Stomach smooth muscle (tissue), 2 donors: ENCODE results near the gene MED13L.

Source experiments
- H3K27ac ChIP-seq: one replicate; pipeline ENCODE4 v1.7.0; 2013; ENCODE audit warnings: mild to moderate bottlenecking, low read length, inconsistent platforms
- H3K27me3 ChIP-seq, 2 donors: one replicate each; pipeline ENCODE4 v1.7.0; 2013; ENCODE audit warnings: low read length in 2 of 2; ENCODE audit not compliant: insufficient read depth in 2 of 2, control insufficient read depth in 1 of 2
- H3K36me3 ChIP-seq, 2 donors: one replicate each; pipeline ENCODE4 v1.7.0; 2013; ENCODE audit warnings: low read length in 2 of 2; ENCODE audit not compliant: control insufficient read depth in 2 of 2, insufficient read depth in 2 of 2
- H3K4me1 ChIP-seq: one replicate; pipeline ENCODE4 v1.7.0; 2013; ENCODE audit warnings: low read length; ENCODE audit not compliant: control insufficient read depth, insufficient read depth
- H3K4me3 ChIP-seq, 2 donors: one replicate each; pipeline ENCODE4 v1.7.0; 2013; ENCODE audit warnings: low read length in 2 of 2
- H3K9ac ChIP-seq, 2 donors: one replicate each; pipeline ENCODE4 v1.7.0; 2013; ENCODE audit warnings: low read length in 2 of 2, mild to moderate bottlenecking in 1 of 2
- H3K9me3 ChIP-seq, 2 donors: one replicate each; pipeline ENCODE4 v1.7.0; 2013; ENCODE audit warnings: low read length in 2 of 2; ENCODE audit not compliant: control insufficient read depth in 2 of 2
- donor health status: healthy.
- donor health status: Pancreatic carcinoma.

MED13L gene

GRCh38 chr12:116303066-116303465 is 25.6 kb upstream of the MED13L start:
- no peak overlapping the region for H3K27ac ChIP-seq

GRCh38 chr12:116302166-116303058 is 24.9 kb upstream of the MED13L start:
- Histone ChIP-seq H3K9ac (no peak overlapping the region), H3K27me3 (no peaks in the 10 kb centered on the region), H3K4me1 (peaks cover 18% of the 10 kb centered on the region), H3K9me3 (no peaks in the 10 kb centered on the region), H3K4me3 (no peak overlapping the region), H3K36me3 (no peaks in the 10 kb centered on the region), H3K27ac (no peak overlapping the region)

More at GRCh38 chr12:116303066-116303465, 25.6 kb upstream of the MED13L start:
- Histone ChIP-seq H3K27me3 (no peaks in the 10 kb centered on the region), H3K36me3 (no peaks in the 10 kb centered on the region), H3K9ac (no peak overlapping the region), H3K4me1 (peaks cover 18% of the 10 kb centered on the region), H3K9me3 (no peaks in the 10 kb centered on the region), H3K4me3 (no peak overlapping the region)

GRCh38 chr12:116301621-116302020 is 24.1 kb upstream of the MED13L start:
- Histone ChIP-seq H3K4me3 (no peak overlapping the region), H3K36me3 (no peaks in the 10 kb centered on the region), H3K9ac (no peak overlapping the region), H3K9me3 (no peaks in the 10 kb centered on the region), H3K4me1 (peaks cover 18% of the 10 kb centered on the region), H3K27me3 (no peaks in the 10 kb centered on the region), H3K27ac (no peak overlapping the region)

- Histone ChIP-seq H3K4me1 (peaks cover 18% of the 10 kb centered on the region), H3K36me3 (no peaks in the 10 kb centered on the region), H3K9ac (no peak overlapping the region), H3K27me3 (no peaks in the 10 kb centered on the region), H3K9me3 (no peaks in the 10 kb centered on the region), H3K4me3 (peak overlapping the region in 1 of 2 donors; percentile 35), H3K27ac (peak overlapping the region; percentile 55)
Observed at GRCh38 chr12:116299665-116300328, 22.3 kb upstream of the MED13L start.

GRCh38 chr12:116299064-116299463 is 21.6 kb upstream of the MED13L start:
- H3K4me3 ChIP-seq, result peak overlapping the region in 1 of 2 donors; percentile 35
- no peaks in the 10 kb centered on the region for H3K27me3 ChIP-seq
- peaks cover 18% of the 10 kb centered on the region for H3K4me1 ChIP-seq
- no peaks in the 10 kb centered on the region for H3K36me3 ChIP-seq
- H3K9me3 ChIP-seq, result no peaks in the 10 kb centered on the region
- no peak overlapping the region for H3K9ac ChIP-seq
- peak overlapping the region; percentile 55 for H3K27ac ChIP-seq

DNA sequence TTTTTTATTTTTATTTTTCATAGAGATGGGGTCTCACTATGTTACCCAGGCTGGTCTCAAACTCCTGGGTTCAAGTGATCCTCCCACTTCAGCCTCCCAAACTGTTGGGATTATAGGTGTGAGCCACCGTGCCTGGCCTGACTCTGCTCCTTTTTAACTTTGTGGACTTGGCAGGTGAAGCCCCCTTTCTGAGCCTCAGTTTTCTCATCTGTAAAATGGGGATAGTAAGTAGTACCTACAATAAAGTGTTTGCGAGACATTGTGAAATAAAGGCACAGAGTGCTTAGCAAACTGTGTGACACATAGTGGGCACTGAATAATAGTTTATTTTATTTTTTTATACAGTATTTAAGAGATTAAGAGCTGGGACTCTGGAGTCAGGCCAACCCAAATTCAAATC is 21.1 kb upstream of the MED13L start:
- no peak overlapping the region for H3K9ac ChIP-seq
- no peaks in the 10 kb centered on the region for H3K36me3 ChIP-seq
- peaks cover 18% of the 10 kb centered on the region for H3K4me1 ChIP-seq
- no peaks in the 10 kb centered on the region for H3K27me3 ChIP-seq
- H3K9me3 ChIP-seq, result no peaks in the 10 kb centered on the region
- H3K27ac ChIP-seq, result no peak overlapping the region
- H3K4me3 ChIP-seq, result no peak overlapping the region

DNA sequence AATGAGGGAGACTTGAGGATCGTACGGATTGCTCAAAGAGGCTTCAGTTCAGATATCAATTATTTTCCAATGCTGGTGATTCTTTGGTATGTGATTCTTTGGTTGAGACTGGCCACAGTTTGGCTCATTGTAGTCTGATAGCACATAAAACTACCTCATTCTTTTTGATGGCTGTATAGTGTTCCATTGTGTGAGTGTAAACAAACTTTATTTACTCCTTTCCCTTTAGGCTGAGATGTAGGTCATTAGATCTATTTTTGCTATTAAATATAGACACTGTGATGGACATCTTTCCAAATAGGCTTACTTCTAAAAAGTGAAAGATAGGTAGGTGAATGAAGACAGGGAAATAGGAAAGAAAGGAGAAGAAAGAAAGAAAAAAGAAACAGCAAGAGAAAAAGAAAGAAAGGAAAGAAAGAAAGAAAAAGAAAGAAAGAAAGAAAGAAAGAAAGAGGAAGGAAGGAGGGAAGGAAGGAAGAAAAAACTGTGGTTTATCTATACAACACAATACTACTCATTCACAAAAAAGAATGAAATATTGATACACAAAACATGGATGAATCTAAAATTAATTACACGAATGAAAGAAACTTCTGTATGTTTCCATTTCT is 19.8 kb upstream of the MED13L start:
- H3K27me3 ChIP-seq, result no peaks in the 10 kb centered on the region
- no peak overlapping the region for H3K9ac ChIP-seq
- H3K9me3 ChIP-seq, result no peaks in the 10 kb centered on the region
- H3K36me3 ChIP-seq, result no peaks in the 10 kb centered on the region
- H3K4me3 ChIP-seq, result no peak overlapping the region
- H3K4me1 ChIP-seq, result peaks cover 18% of the 10 kb centered on the region
- no peak overlapping the region for H3K27ac ChIP-seq

- Histone ChIP-seq H3K9ac (no peak overlapping the region), H3K27me3 (no peaks in the 10 kb centered on the region), H3K4me1 (peaks cover 18% of the 10 kb centered on the region), H3K9me3 (no peaks in the 10 kb centered on the region), H3K4me3 (no peak overlapping the region), H3K27ac (no peak overlapping the region), H3K36me3 (no peaks in the 10 kb centered on the region)
Observed at GRCh38 chr12:116295327-116296263, 18.1 kb upstream of the MED13L start.

DNA sequence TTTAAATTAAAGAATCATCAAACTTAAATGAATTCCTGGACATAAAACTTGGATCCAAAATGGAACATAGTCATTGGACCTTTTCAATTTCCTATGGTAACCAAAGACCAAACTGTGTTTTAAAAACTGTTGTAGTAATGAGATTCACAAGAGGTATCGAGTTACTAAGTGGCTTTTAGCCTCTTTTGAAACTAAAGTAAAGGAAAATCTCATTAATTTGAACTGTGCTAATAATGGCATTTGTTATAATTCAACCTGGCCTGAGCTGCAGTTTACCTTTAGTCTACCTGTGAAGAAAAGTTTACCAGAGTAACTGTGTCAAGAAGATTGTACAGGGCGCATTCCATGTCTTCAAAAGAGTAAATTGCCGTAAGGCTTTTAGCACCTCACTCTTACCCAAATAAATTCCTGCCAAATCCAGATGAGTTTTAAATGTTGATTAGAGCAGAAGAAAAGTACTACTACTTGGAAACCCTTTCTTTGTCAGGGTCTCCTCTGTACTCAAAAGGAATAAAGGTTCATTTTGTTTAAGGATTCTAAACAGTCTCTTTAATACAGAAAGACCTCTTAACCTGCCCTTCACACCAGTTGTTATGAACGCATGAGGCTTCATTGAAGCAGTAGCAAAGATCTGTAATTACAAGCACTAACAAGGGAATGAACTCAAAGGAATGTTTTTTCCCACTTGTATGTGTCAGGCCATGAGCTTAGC is 17.1 kb upstream of the MED13L start:
- no peak overlapping the region for H3K27ac ChIP-seq
- H3K4me1 ChIP-seq, result peaks cover 8% of the 10 kb centered on the region
- H3K27me3 ChIP-seq, result no peaks in the 10 kb centered on the region
- H3K9ac ChIP-seq, result no peak overlapping the region
- H3K9me3 ChIP-seq, result no peaks in the 10 kb centered on the region
- H3K4me3 ChIP-seq, result no peak overlapping the region
- H3K36me3 ChIP-seq, result no peaks in the 10 kb centered on the region
